Measurements from ENCODE around the gene TEAD1.

- TF ChIP-seq CTCF (IDR thresholded peaks at IDR 0.05) (no peak), POLR2A (IDR thresholded peaks at IDR 0.05) (no peak), EP300 (IDR thresholded peaks at IDR 0.05) (no peak)
Measured at GRCh38 chr11:12922980-12923507, 248.8 kb downstream of the TEAD1 start.

All from gastroesophageal sphincter (tissue), 3 donors.